Measurements from ENCODE around the gene CCDC87.

- TF ChIP-seq CTCF (IDR thresholded peaks at IDR 0.05; ENCODE audit: low read depth, low read length), result no peak
- TF ChIP-seq EZH2phosphoT487 (IDR thresholded peaks at IDR 0.05; ENCODE audit: low read depth), result no peak
Measured at GRCh38 chr11:66567787-66568123, 25.1 kb downstream of the CCDC87 start.

Data from OCI-LY3 (cell line).